GM10847 (cell line): ENCODE measurements around the gene CAB39L.

ENCODE experiments used
- POLR2A ChIP-seq: IDR thresholded peaks from 2 replicates; pipeline ENCODE4 v1.6.1; 2011; ENCODE audit not compliant: insufficient read length; ENCODE audit errors: extremely low read depth

CAB39L gene

DNA sequence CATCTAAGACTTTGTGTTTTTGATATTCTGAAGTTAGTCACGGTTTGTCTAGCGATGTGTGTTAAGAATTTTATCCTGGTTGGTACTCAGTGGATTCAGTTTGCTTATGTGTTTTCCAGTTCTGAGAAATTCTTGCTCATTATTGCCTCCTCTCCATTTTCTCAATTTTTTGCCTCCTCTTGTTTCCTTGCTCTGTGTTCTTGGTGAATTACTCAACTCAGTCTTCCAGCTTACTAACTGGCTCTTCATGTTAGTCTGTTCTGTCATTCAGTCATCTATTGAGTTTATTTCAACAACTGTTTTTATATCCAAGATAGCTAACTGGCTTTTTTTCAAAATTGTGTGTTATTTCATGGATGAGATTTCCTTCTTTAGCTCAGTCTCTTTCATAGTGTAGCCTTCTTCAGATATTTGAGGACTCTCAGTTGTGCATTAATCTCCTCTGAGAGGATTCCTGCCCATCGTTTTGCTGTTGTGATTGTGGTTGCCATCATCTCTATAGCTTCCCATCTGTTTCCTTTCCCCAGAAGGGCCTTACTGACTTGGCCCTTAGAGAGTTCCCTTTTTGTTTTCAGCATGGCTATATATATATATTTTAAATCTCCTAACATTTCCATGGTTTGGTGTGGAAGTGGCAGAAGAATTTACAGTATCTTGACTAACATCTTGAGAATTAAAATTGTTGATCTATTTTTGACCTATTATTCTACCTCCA is 6.4 kb upstream of the CAB39L start:
- no peak for TF ChIP-seq POLR2A

DNA sequence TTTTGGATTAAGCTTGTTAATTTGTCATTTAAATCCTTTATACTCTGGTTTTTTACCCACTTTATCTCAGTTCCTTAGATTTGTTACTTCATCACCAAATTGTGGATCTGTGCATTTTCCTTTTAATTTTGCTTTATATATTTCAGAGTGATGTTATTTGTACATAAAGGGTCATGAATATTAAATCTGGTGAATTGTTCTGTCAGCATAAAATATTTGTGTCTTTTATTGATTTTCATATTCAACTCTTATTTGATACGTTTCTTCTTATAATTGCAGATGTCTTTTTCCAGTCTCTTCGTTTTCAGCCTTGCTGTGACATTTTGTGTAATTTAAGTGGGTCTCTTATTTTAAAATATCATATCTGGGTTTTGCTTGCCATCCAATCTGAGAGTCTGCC is 4.9 kb upstream of the CAB39L start:
- TF ChIP-seq POLR2A: no peak

DNA sequence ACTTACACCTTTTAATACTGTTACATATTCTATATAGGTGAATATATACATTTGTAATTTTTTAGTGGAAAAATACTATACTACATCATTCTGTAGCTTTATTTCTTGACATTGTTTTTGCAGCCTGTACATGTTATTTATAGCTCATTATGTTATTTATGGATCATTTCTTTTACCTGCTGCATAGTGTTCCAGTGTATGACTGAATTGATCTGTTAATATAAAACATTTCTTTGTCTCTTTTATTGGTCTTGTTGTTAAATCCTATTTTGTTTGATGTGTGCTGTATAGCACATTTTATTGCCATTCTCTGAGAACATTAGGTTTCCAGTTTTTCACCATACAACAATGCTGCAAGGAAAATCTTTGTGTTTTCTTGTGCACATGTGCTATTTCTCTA is 2.6 kb upstream of the CAB39L start:
- no peak for TF ChIP-seq POLR2A

DNA sequence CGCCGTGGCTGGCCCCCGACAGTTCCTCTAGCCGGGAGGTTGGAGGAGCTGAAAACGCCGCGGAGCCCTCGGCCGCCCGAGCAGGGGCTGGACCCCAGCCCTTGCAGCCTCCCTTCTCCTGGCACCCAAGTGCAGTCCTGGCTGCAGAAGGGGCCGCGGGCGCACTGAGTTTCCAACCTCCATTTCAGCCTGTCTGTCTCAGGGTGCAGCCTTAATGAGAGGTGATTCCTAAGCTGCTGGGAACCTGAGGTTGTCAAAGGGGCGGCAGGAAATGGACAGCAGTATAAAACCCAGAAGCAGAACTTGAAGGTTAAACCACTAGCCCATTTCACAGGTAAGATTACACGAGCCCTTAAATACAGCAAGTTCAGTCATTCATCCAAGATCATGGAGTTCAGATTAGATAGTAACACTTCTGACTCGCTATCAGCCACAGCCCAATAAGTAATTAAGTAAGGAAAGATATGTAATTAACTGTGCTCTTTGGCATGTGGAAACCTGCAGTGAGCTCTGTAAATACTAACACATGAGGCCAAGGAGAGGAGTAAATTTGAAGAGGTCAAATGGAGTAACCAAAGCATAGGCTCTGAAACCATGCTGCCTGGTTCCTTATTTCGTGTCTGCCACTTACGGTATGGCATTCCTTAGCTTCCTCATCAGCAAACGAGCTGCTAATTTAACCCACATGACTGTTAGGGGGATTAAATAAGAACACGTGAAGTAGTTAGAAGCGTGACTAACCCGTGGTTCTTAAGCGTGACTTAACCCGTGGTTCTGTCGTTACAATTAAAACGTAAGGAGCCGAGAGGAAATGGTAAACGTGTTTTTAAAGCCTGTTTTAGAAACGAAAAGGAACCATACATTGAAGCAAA is 896 bp upstream of the CAB39L start:
- no peak for TF ChIP-seq POLR2A

DNA sequence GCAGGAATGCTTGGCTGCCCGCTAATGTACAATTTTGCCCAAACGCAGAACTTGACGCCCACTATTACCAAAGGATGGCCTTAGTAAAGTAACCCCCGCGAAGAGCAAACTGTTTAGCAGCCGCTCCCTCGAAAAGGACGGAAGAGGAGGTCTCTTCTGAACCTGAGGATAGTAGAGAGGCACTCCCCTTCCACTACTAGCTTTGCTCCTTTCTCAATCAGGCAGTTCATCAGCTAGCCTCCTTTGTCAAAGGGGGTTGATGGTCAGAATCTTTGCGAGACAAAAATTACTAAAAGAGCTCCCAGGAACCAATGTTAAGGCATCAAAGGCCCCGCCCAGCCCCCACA is 534 bp downstream of the CAB39L start:
- TF ChIP-seq POLR2A: no peak

GRCh38 chr13:49441846-49442245 is 2.0 kb downstream of the CAB39L start:
- no peak for TF ChIP-seq POLR2A

DNA sequence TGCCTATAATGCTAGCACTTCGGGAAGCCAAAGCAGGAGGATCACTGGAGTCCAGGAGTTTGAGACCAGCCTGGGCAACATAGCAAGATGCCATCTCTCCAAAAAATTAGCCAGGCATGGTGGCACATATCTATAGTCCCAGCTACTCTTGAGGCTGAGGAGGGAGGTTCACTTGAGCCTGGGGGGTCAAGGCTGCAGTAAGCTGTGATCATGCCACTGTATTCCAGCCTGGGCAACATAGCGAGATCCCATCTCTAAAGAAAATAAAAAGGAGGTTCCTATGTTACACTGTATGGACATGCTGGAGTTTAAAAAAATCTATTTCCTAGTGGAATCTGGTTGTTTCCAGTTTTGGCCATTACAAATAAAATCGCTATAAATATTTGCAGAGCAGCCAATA is 2.6 kb downstream of the CAB39L start:
- no peak for TF ChIP-seq POLR2A

- TF ChIP-seq POLR2A: no peak
Observed at GRCh38 chr13:49439609-49440008, 4.3 kb downstream of the CAB39L start.

- TF ChIP-seq POLR2A: no peak
Observed at GRCh38 chr13:49437705-49438104, 6.2 kb downstream of the CAB39L start.

- TF ChIP-seq POLR2A: no peak
Observed at GRCh38 chr13:49436890-49437289, 7.0 kb downstream of the CAB39L start.

GRCh38 chr13:49435992-49436391 is 7.9 kb downstream of the CAB39L start:
- no peak for TF ChIP-seq POLR2A

- no peak for TF ChIP-seq POLR2A
Observed at GRCh38 chr13:49429121-49429520, 14.7 kb downstream of the CAB39L start.

- TF ChIP-seq POLR2A: no peak
Observed at GRCh38 chr13:49428041-49428763, 15.7 kb downstream of the CAB39L start.

- TF ChIP-seq POLR2A: no peak
Observed at GRCh38 chr13:49424011-49424560, 19.8 kb downstream of the CAB39L start.

- TF ChIP-seq POLR2A: no peak
Observed at GRCh38 chr13:49421391-49421790, 22.5 kb downstream of the CAB39L start.

DNA sequence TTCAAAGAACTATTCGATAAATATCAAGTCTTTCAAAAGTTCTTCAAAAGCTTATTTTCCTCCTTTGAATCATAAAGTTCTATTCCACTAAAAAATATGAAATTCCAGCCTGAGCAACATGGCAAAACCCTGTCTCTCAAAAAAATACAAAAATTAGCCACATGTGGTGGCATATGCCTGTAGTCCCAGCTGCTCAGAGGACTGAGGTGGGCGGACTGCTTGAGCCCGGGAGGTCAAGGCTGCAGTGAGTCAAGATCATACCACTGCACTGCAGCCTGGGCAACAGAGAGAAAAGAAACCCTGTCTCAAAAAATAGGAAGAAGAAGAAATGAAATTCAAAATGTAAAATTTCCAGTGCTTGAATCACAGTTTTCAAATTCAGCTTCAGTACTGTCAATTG is 24.6 kb downstream of the CAB39L start:
- TF ChIP-seq POLR2A: no peak
